Peyer's patch (tissue), 4 donors: Measurements from ENCODE around the gene CD248. TPM values are rescaled to one million over a fixed set of nuclear protein-coding genes. Genes with fewer than 3 reads are reported as not detected.

Source experiments
- DNase-seq, 3 donors: peaks; one replicate each; pipeline ENCODE4 v3.0.0-alpha.2; 2017 to 2019
- H3K27ac ChIP-seq, 4 donors: fragments of 200-600 bp; sonication (generic); one replicate each; pipeline ENCODE4 v1.5.1; 2016 to 2019
- H3K27me3 ChIP-seq, 2 donors: fragments of 200-600 bp; sonication (generic); one replicate each; pipeline ENCODE4 v1.5.1; 2019
- H3K36me3 ChIP-seq, 3 donors: fragments of 200-600 bp; sonication (generic); one replicate each; pipeline ENCODE4 v1.5.1; 2016 to 2019
- H3K4me1 ChIP-seq, 4 donors: fragments of 200-600 bp; sonication (generic); one replicate each; pipeline ENCODE4 v1.5.1; 2016 to 2019
- H3K4me3 ChIP-seq, 4 donors: fragments of 200-600 bp; sonication (generic); 1 replicate in 3 of 4; 2 replicates in 1 of 4; pipeline ENCODE4 v1.5.1; 2016 to 2019; ENCODE audit warnings: mild to moderate bottlenecking in 1 of 4
- H3K9me3 ChIP-seq, 4 donors: fragments of 200-600 bp; sonication (generic); one replicate each; pipeline ENCODE4 v1.5.1; 2016 to 2019; ENCODE audit warnings: mild to moderate bottlenecking in 1 of 4
- CTCF ChIP-seq, 6 experiments: fragments of 450-650 bp in 4 of 6; fragments of 200-600 bp in 2 of 6; sonication (generic) in 1 of 6; IDR thresholded peaks; one replicate each; pipeline ENCODE4 v1.5.1; 2017 to 2019; ENCODE audit warnings: antibody characterized with exemption in 6 of 6, mild to moderate bottlenecking in 3 of 6, moderate library complexity in 1 of 6
- POLR2A ChIP-seq, 2 donors: fragments of 450-650 bp; IDR thresholded peaks; one replicate each; pipeline ENCODE4 v1.5.1; 2017; ENCODE audit warnings: antibody characterized with exemption in 2 of 2, mild to moderate bottlenecking in 2 of 2, moderate library complexity in 2 of 2
- total RNA-seq, 4 donors: library from RNA; depleted of rRNA; stranded (reverse); fragments of >200 nt; gene quantifications; one replicate each; pipeline ENCODE4 v1.1.0, GENCODE V29; 2016

CD248 gene
- total RNA-seq, 4 donors from 2014 or later, result 2.9 to 44.6 (median 12.0) TPM

DNA sequence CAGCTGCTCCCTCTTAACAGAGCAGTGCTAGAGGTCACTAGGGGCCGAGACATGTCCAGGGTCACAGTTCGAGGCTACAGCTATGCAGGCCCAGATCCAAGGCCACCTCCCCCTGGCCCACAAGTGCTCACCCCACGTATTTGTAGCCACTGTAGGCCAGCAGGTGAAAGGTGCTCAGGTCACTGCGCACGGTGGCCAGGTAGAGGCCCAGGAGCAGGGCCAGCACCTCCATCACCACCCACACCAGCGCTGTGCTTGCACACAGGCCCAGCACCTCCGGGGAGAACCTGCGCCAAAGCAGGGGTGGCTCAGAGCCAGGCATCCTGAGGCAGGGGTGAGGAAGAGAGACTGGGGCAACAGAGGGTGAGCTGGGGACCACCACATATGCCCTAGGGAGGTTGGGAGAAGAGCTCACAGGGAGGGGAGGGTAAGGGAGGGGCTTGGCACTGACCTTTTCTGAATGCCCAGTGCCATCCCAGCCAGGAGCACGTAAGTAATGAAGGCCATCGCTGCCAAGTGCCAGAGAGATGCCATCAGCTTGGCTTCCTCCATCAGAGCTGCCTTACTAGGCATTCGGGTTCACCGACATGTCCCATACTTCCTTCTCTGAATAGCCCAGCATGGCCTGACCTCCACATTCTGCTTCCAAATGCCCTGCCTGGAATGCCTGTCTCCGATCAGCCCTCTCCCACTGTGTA lies 31.4 kb downstream of the CD248 start:
- Histone ChIP-seq H3K4me1 (peaks cover 3 to 36% (median 26%) of the 10 kb centered on the region in 4 donors), H3K36me3 (peaks cover 0 to 16% (median 0%) of the 10 kb centered on the region in 3 donors), H3K27me3 (no peaks in the 10 kb centered on the region), H3K27ac (no peak overlapping the region), H3K4me3 (no peak overlapping the region), H3K9me3 (no peaks in the 10 kb centered on the region)
- no peak for DNase-seq
- TF ChIP-seq POLR2A (IDR thresholded peaks at IDR 0.05) (no peak), CTCF (IDR thresholded peaks at IDR 0.05) (no peak)

DNA sequence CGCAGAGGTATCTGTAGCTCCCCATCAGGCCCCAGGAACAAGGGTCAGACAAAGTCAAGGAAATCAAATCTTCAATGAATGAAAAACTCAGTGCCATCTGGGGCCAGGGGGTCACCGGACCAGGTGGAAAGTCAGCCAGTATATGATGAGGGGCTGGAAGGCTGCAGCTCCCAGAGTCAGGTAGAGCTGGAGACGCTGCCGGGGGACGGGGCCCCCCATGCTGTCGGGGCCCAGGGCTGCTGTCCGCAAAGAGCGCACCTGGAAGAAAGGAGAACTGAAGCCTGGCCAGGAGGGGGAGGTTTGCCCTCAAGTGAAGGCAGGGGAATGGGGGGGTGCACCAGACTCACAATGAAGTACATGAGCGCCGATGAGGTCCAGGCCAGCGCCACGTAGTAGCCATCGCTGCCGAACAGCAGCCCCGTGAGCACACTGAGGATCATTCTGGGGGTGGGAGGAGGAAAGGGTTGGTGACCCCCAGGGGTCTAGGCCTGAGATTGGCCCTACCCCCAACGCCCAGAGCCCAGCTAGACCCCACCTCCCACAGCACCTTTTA lies 32.2 kb downstream of the CD248 start:
- TF ChIP-seq POLR2A (IDR thresholded peaks at IDR 0.05) (no peak), CTCF (IDR thresholded peaks at IDR 0.05) (no peak)
- DNase-seq, result no peak
- Histone ChIP-seq H3K9me3 (no peaks in the 10 kb centered on the region), H3K36me3 (peaks cover 0 to 16% (median 0%) of the 10 kb centered on the region in 3 donors), H3K27ac (no peak overlapping the region), H3K4me3 (no peak overlapping the region), H3K27me3 (no peaks in the 10 kb centered on the region), H3K4me1 (peaks cover 3 to 30% (median 22%) of the 10 kb centered on the region in 4 donors)

DNA sequence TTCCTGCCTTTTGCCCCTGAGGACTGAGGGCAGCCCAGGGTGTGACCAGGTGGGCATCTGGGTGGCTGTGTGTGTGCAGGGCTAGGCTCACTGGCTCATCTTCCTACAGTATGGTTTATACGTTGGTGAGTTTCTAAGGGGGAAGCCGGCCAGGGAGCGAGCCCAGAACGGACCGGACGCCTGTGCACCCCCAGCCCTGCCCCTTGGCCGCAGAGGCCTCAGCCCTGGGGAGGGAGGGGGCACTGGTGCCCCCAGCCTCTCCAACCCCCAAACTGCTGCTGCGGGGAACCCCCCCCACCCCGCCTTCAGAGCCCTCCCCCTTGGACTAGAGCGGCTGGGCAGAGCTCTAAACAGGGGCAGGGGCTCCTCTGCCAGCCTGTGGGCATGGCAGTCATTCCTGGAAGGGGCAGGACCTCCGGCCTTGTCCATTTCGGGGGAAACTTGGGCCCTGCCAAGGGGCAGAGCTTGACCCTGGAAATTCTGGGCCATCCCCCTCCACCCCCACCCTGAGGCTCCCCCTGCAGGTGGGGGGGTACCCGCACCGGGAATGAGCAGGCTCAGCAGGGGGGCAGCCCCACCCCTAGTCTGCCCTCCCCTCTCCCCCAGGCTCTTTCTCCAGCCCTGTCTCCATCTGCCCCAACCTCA lies 33.3 kb downstream of the CD248 start:
- H3K4me3 ChIP-seq, result no peak overlapping the region
- DNase-seq, result no peak
- H3K36me3 ChIP-seq, result peaks cover 0 to 16% (median 0%) of the 10 kb centered on the region in 3 donors
- peaks cover 3 to 32% (median 21%) of the 10 kb centered on the region in 4 donors for H3K4me1 ChIP-seq
- TF ChIP-seq CTCF (IDR thresholded peaks at IDR 0.05), result no peak
- TF ChIP-seq POLR2A (IDR thresholded peaks at IDR 0.05), result no peak
- no peak overlapping the region for H3K27ac ChIP-seq
- no peaks in the 10 kb centered on the region for H3K9me3 ChIP-seq
- H3K27me3 ChIP-seq, result no peaks in the 10 kb centered on the region

DNA sequence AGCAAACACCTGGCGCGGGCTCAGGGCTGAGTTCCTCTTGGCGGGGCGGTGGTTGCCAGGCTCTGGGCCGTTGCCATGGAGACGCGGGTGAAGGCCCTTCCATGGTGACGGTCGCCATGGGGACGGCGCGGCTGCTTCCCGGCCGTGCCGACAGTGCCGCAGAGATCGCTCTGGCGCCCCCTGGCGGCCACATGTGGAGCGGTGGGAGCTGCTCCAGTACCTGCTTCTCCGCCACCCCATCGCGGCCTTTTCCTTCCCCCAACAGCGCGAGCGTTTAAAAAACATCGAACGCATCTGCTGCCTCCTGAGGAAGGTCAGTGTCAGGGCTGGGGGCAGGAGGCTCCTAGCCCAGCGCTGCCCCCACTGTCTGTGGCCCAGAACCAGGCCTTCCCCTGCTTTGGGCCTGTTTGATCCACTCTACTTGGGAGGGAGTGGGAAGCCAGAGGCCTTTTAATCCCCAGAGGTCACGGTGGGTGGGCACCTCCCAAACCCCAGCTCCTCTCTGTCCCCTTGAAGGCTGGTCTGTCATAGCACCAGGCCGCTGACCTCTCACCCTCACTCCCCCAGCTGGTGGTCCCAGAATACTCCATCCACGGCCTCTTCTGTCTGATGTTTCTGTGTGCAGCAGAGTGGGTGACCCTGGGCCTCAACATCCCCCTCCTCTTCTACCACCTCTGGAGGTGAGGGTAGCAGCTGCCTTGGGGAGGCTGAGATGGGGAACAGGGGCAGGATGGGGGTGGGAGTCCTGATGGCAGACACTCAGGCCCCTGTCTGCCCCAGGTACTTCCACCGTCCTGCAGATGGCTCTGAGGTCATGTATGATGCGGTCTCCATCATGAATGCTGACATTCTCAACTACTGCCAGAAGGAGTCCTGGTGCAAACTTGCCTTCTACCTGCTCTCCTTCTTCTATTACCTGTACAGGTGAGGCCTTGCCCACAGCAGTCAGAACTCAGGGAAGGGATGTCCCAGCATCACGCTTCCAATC lies 34.1 kb downstream of the CD248 start:
- Histone ChIP-seq H3K9me3 (no peaks in the 10 kb centered on the region), H3K27me3 (no peaks in the 10 kb centered on the region), H3K27ac (peak overlapping the region in 1 of 4 donors; percentile 13), H3K4me3 (no peak overlapping the region), H3K4me1 (peaks cover 3 to 30% (median 17%) of the 10 kb centered on the region in 4 donors), H3K36me3 (peaks cover 0 to 16% (median 0%) of the 10 kb centered on the region in 3 donors)
- peak in 1 of 2 donors; percentile 15 for TF ChIP-seq POLR2A (IDR thresholded peaks at IDR 0.05)
- TF ChIP-seq CTCF (IDR thresholded peaks at IDR 0.05), result peak; percentile 98 to 99 (median 99)
- DNase-seq, result peak; percentile 98 to 100 (median 100)
